PC-3 (cell line): ENCODE results near the gene FRMPD4. TPM values are rescaled to one million over a fixed set of nuclear protein-coding genes. Genes with fewer than 3 reads are reported as not detected.

Experiments
- ATAC-seq: fragments of 200-7000 bp; cut with Tn5 transposase; 2 replicates; pipeline ENCODE4 v1.9.1; 2020; ENCODE audit warnings: mild to moderate bottlenecking, moderate library complexity
- BruUV-seq: library from RNA; stranded (reverse); fragments of 400-500 nt; replicated peaks from 2 replicates; lab custom pipeline; 2021; lab: Mats Ljungman, UMichigan
- CTCF ChIA-PET: fragments of 300-600 bp; sonication (Branson Sonifier 250); formaldehyde crosslinking; loops from one replicate; lab custom pipeline; 2022; ENCODE audit warnings: antibody characterized with exemption; lab: Charles Lee
- POLR2A ChIA-PET: fragments of 300-600 bp; sonication (Branson Sonifier 250); formaldehyde crosslinking; loops from one replicate; lab custom pipeline; 2022; ENCODE audit warnings: antibody characterized with exemption; ENCODE audit not compliant: unreplicated experiment; lab: Charles Lee
- DNase-seq: peaks from one replicate; pipeline ENCODE4 v3.0.0-alpha.2; 2015
- H2AFZ ChIP-seq: fragments of 300-600 bp; sonication (generic); 2 replicates; pipeline ENCODE4 v1.6.0; 2016; ENCODE audit warnings: antibody characterized with exemption, low read length
- H3F3A ChIP-seq: fragments of 300-600 bp; sonication (generic); one replicate; pipeline ENCODE4 v1.6.0; 2017; ENCODE audit warnings: antibody characterized with exemption, low read length, control low read depth, mild to moderate bottlenecking; ENCODE audit not compliant: unreplicated experiment
- H3K27ac ChIP-seq: fragments of 300-600 bp; sonication (generic); 2 replicates; pipeline ENCODE4 v1.5.1; 2016; ENCODE audit warnings: mild to moderate bottlenecking, low read length
- H3K27me3 ChIP-seq: fragments of 300-600 bp; sonication (generic); 2 replicates; pipeline ENCODE4 v1.6.1; 2016; ENCODE audit warnings: low read length, mixed read lengths
- H3K36me3 ChIP-seq: fragments of 300-600 bp; sonication (generic); 2 replicates; pipeline ENCODE4 v1.6.1; 2016; ENCODE audit warnings: low read depth, mixed run types, low read length, mixed read lengths
- H3K4me1 ChIP-seq: fragments of 300-600 bp; sonication (generic); 2 replicates; pipeline ENCODE4 v1.5.1; 2016; ENCODE audit warnings: low read length; ENCODE audit not compliant: insufficient read depth
- H3K4me2 ChIP-seq: fragments of 300-600 bp; sonication (generic); 2 replicates; pipeline ENCODE4 v1.6.0; 2016; ENCODE audit warnings: low read length
- H3K4me3 ChIP-seq: fragments of 300-600 bp; sonication (generic); 2 replicates; pipeline ENCODE4 v1.5.1; 2016; ENCODE audit warnings: mild to moderate bottlenecking, low read length, mixed read lengths
- H3K79me2 ChIP-seq: fragments of 300-600 bp; sonication (generic); 2 replicates; pipeline ENCODE4 v1.6.1; 2017; ENCODE audit warnings: low read length, mixed read lengths
- H3K9ac ChIP-seq: fragments of 300-600 bp; sonication (generic); 2 replicates; pipeline ENCODE4 v1.6.0; 2016; ENCODE audit warnings: mild to moderate bottlenecking, low read length
- H3K9me2 ChIP-seq: fragments of 300-600 bp; sonication (generic); replicated peaks from 2 replicates; pipeline ENCODE4 v1.6.1; 2016; ENCODE audit warnings: mixed run types, low read length, mixed read lengths
- H3K9me3 ChIP-seq: fragments of 300-600 bp; sonication (generic); 2 replicates; pipeline ENCODE4 v1.6.1; 2016; ENCODE audit warnings: low read length, mixed read lengths
- H4K20me1 ChIP-seq: fragments of 300-600 bp; sonication (generic); 2 replicates; pipeline ENCODE4 v1.6.1; 2016; ENCODE audit warnings: low read length, mixed read lengths
- EZH2 ChIP-seq: fragments of 300-600 bp; sonication (generic); IDR thresholded peaks from one replicate; pipeline ENCODE4 v1.6.1; 2017; ENCODE audit warnings: antibody characterized with exemption, mild to moderate bottlenecking, low read length; ENCODE audit not compliant: unreplicated experiment
- EZH2phosphoT487 ChIP-seq: fragments of 300-600 bp; sonication (generic); IDR thresholded peaks from 2 replicates; pipeline ENCODE4 v1.6.1; 2018; ENCODE audit warnings: mild to moderate bottlenecking, antibody characterized with exemption, low read length, borderline replicate concordance
- intact Hi-C: fragments of 100-400 bp; cut with micrococcal nuclease; formaldehyde crosslinking; loops from 2 replicates; pipeline ENCODE4 v1.9.0; 2023
- total RNA-seq: library from RNA; depleted of rRNA; stranded (reverse); fragments of >200 nt; gene quantifications from 2 replicates; pipeline ENCODE4 v1.2.3, GENCODE V29; 2014
- TF ChIP-seq, protein P1 (sequence below): fragments of 300-600 bp; sonication (generic); conservative IDR thresholded peaks from 2 replicates; pipeline ENCODE4 v1.5.1; 2017; ENCODE audit warnings: antibody characterized with exemption, low read depth, mild to moderate bottlenecking, low read length

Gene FRMPD4
- total RNA-seq, 1 experiment from 2014 or later = 0.15 TPM

DNA sequence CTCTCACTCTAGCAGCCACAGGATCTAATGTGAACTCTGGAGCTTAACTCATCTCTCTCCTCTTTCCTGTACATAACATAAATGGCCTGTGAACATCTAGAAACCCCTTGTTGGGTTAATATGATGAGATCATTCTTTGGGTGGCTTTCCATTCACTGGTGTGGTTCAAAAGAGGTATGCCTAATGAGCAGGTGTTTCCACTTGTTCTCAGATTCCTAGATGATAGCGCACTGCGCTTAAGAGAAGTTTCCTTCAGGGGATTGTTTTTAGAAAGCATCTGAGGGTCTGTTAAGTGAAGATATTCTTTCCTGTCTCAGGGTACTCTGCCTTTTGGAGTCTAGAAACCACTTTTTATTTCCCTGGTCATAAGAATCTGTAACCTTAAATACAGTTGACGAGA is 32.5 kb downstream of the FRMPD4 start:
- Histone ChIP-seq H3K4me3 (no peak overlapping the region), H4K20me1 (no peaks in the 10 kb centered on the region), H3K4me1 (peaks cover 14% of the 10 kb centered on the region), H2AFZ (no peak overlapping the region), H3K36me3 (no peaks in the 10 kb centered on the region), H3K9me3 (no peaks in the 10 kb centered on the region), H3K9ac (no peak overlapping the region), H3K27ac (no peak overlapping the region), H3K4me2 (no peak overlapping the region), H3K79me2 (no peaks in the 10 kb centered on the region), H3F3A (no peaks in the 10 kb centered on the region), H3K9me2 (no peaks in the 10 kb centered on the region), H3K27me3 (no peaks in the 10 kb centered on the region)
- TF ChIP-seq, protein P1, sequence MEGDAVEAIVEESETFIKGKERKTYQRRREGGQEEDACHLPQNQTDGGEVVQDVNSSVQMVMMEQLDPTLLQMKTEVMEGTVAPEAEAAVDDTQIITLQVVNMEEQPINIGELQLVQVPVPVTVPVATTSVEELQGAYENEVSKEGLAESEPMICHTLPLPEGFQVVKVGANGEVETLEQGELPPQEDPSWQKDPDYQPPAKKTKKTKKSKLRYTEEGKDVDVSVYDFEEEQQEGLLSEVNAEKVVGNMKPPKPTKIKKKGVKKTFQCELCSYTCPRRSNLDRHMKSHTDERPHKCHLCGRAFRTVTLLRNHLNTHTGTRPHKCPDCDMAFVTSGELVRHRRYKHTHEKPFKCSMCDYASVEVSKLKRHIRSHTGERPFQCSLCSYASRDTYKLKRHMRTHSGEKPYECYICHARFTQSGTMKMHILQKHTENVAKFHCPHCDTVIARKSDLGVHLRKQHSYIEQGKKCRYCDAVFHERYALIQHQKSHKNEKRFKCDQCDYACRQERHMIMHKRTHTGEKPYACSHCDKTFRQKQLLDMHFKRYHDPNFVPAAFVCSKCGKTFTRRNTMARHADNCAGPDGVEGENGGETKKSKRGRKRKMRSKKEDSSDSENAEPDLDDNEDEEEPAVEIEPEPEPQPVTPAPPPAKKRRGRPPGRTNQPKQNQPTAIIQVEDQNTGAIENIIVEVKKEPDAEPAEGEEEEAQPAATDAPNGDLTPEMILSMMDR = no peak
- TF ChIP-seq EZH2phosphoT487 (no peak), EZH2 (no peak)
- ATAC-seq (no peak), DNase-seq (no peak)
- no TSS peak for BruUV-seq
- intact Hi-C loops = no loop called here
- POLR2A ChIA-PET = no interaction called here
- CTCF ChIA-PET = no interaction called here

DNA sequence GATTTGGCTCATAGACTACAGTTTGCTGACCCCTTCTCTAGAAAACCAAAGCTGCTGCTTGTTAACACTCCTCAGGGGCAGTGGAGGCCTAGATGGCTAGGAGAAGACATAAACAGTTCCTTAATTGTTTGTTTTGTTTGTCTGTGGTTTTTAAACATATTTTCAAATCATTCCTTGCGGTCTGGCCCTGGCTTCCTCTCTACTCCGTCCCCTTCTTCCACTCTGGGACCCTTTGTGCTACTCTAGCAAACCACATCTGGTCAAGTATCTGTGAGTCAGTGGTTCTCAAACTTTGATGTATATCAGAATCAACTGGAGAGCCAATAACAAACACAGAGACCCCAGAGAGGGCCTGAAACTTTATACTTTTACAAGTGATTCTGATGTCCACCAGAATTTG is 36.1 kb downstream of the FRMPD4 start:
- POLR2A ChIA-PET = no interaction called here
- Histone ChIP-seq H3K4me1 (peaks cover 9% of the 10 kb centered on the region), H3K9ac (no peak overlapping the region), H3F3A (no peaks in the 10 kb centered on the region), H3K4me2 (no peak overlapping the region), H4K20me1 (no peaks in the 10 kb centered on the region), H3K9me3 (no peaks in the 10 kb centered on the region), H3K9me2 (no peaks in the 10 kb centered on the region), H3K27ac (no peak overlapping the region), H3K79me2 (no peaks in the 10 kb centered on the region), H3K4me3 (no peak overlapping the region), H2AFZ (no peak overlapping the region), H3K27me3 (no peaks in the 10 kb centered on the region), H3K36me3 (no peaks in the 10 kb centered on the region)
- TF ChIP-seq, protein P1 = no peak
- no peak for TF ChIP-seq EZH2phosphoT487
- TF ChIP-seq EZH2 = no peak
- ATAC-seq (no peak), DNase-seq (peak; percentile 12)
- CTCF ChIA-PET = no interaction called here
- intact Hi-C loops = no loop called here
- BruUV-seq = no TSS peak

DNA sequence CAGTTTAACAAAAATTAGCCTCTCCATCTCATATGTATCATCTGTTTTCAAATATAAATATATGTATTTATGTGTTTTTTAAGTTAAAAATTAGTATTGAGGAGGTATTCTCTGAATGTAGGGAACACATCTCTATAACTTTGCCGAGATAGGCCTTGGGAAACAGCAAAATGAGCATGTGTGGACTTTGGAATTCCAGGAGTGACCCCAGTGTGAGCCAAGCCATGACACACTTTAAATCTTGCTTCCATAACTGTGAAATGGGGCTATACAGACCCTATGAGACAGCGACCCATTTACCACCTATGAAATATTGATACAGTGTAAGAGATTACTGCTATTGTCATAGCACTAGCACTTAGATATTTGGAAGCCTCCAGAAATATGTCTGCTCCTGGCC is 58.8 kb downstream of the FRMPD4 start:
- Histone ChIP-seq H3K4me3 (no peak overlapping the region), H3K79me2 (no peaks in the 10 kb centered on the region), H3K36me3 (no peaks in the 10 kb centered on the region), H3K27ac (no peak overlapping the region), H3K4me1 (no peaks in the 10 kb centered on the region), H4K20me1 (no peaks in the 10 kb centered on the region), H3K9me3 (no peaks in the 10 kb centered on the region), H3K27me3 (no peaks in the 10 kb centered on the region), H3K9me2 (no peaks in the 10 kb centered on the region), H3K9ac (no peak overlapping the region), H3F3A (no peaks in the 10 kb centered on the region), H2AFZ (no peak overlapping the region), H3K4me2 (no peak overlapping the region)
- intact Hi-C loops = no loop called here
- ChIA-PET CTCF (no interaction called here), POLR2A (no interaction called here)
- no TSS peak for BruUV-seq
- DNase-seq (no peak), ATAC-seq (no peak)
- TF ChIP-seq, protein P1 = no peak
- no peak for TF ChIP-seq EZH2
- no peak for TF ChIP-seq EZH2phosphoT487
